ENCODE measurements around the gene DOCK4.

The DOCK4 gene

DNA sequence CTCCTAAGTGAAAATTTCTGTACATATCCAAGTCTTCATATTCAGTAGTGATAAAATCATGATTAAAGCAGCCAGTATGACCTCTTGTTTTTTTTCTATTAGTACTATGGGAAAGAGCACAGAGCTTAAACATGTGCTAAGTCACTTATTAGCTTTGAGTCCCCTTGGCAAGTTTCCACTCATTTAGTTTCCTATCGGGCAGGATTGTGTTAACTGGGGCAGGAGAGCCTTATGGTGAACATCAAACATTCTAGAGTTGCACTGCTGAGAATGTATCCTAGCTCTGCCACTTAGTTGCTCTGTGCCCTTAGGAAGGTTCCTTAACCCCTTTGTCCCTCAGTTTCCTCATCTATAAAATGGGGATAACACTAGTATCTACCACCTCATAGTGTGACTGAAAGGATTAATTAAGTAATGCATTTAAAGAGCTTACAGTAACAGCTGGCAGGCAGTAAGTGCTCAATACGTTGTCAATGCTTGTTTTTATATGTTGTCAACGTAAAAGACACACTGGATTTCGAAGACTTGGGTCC lies 117.6 kb downstream of the DOCK4 start:
- H3K9me3 Mint-ChIP-seq (ENCODE audit: low read depth), result no peaks in the 10 kb centered on the region

DNA sequence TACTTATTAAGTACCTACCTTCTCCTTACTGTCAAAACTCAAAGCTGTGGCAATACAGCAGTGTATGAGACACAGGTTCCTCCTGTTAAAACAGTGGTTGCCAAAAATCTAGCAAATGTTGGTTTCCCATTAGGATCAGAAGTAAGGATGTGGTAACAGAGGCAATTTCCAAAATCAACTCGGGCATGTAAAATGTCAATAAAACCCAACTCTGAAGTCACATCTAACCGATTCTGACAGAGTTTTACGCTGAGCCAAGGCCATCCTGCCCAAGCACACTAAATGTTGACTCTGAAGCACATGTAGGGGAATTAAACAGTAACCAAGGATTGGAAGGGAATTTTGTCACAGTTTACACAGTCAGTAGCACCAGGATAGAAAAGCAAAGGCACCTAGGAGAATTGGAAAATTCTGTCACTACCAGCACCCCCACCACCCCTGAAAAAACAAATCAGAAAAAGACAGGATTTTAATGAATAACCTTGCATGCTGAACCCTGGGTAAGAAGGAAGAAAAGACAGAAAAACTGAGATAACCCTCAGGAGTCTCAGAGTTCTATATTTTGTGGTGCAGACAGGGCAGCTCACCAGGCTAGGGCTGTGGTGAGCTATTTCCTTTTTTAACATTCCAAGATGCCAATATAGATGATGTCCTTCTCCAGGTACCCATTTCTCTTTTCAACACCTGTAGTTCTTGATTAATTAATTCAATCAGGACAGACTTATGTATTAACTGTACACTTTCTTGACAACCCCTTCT lies 119.5 kb downstream of the DOCK4 start:
- Mint-ChIP-seq H3K27ac (no peak overlapping the region), H3K4me1 (ENCODE audit: low read depth) (no peaks in the 10 kb centered on the region), H3K4me3 (no peak overlapping the region), H3K27me3 (peaks cover 3% of the 10 kb centered on the region), H3K36me3 (no peaks in the 10 kb centered on the region), H3K9me3 (ENCODE audit: low read depth) (no peaks in the 10 kb centered on the region)

More for the DNA sequence above, 117.6 kb downstream of the DOCK4 start:
- H3K27ac Mint-ChIP-seq, result no peak overlapping the region
- H3K4me1 Mint-ChIP-seq (ENCODE audit: low read depth), result no peaks in the 10 kb centered on the region
- peaks cover 3% of the 10 kb centered on the region for H3K27me3 Mint-ChIP-seq
- no peaks in the 10 kb centered on the region for H3K36me3 Mint-ChIP-seq
- no peak overlapping the region for H3K4me3 Mint-ChIP-seq

DNA sequence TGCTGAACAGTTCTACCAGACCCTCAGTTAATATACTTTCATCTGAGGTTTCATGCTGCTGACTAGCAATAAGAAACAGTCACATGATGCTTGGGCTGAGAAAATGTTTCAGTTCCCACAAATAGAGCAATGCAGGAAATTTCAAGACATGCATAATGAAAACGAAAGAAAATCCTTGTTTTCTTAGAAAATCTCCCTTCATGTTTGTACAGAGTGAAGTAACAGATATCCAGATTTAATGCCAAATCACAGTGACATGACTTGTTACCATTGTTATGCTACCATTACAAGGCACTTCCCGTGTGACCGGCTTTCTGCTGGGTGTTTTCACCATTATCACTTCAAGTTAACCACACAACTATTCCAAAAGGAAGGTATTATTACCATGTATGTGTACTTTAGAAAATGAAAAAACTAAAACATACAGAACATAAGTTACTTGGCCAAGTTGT lies 121.7 kb downstream of the DOCK4 start:
- Mint-ChIP-seq H3K27me3 (peaks cover 7% of the 10 kb centered on the region), H3K36me3 (no peaks in the 10 kb centered on the region), H3K4me3 (no peak overlapping the region), H3K27ac (no peak overlapping the region), H3K4me1 (ENCODE audit: low read depth) (peaks cover 8% of the 10 kb centered on the region), H3K9me3 (ENCODE audit: low read depth) (no peaks in the 10 kb centered on the region)

DNA sequence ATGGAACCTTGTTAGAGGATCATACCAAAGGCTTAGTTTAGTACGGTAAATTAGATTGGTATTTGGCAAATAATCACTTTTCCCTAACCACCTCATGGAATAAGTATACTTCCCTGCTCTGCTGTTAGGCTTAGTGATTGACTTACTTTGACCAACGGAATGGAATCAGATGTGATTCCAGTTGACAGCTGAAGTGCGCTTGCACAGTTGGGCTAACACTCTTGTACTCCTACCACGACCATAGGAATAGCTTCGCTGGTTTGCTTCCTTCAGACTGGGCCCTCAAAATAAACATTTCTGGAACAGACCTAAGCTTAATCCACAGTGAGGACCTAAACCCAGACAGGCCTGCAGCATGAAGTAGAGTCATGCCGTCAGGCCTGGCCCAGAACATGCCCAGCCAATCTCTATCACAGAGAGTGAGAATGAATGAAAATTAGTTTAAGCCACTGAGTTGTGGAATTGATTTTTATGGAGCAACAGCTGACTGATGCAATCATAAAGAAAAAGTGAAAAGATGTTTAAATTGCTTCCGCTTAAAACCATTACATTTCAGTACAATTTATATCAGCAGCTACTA lies 122.3 kb downstream of the DOCK4 start:
- Mint-ChIP-seq H3K27me3 (peaks cover 7% of the 10 kb centered on the region), H3K9me3 (ENCODE audit: low read depth) (no peaks in the 10 kb centered on the region), H3K27ac (no peak overlapping the region), H3K4me1 (ENCODE audit: low read depth) (peaks cover 8% of the 10 kb centered on the region), H3K4me3 (no peak overlapping the region), H3K36me3 (no peaks in the 10 kb centered on the region)

DNA sequence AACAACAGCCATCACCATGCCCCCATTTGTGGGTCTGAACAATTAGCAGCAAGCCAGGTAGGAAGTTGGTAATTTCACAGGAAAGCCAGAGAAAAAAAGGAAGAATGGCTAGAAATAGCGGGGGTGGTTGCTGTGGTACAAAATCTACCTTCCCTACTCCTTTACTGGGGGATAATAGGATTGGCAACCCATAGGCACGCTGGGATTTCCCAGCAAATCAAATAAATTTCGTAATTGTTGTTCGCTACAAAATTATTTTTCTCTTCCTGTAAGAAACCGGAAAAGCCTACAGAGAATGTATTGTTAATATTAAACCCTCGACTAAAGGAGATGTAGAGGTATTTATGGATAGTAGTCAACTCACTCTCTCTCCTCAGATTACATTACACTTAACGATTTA lies 123.9 kb downstream of the DOCK4 start:
- peaks cover 8% of the 10 kb centered on the region for H3K4me1 Mint-ChIP-seq (ENCODE audit: low read depth)
- H3K27ac Mint-ChIP-seq, result no peak overlapping the region
- H3K27me3 Mint-ChIP-seq, result peaks cover 7% of the 10 kb centered on the region
- no peak overlapping the region for H3K4me3 Mint-ChIP-seq
- H3K36me3 Mint-ChIP-seq, result no peaks in the 10 kb centered on the region
- H3K9me3 Mint-ChIP-seq (ENCODE audit: low read depth), result no peaks in the 10 kb centered on the region

DNA sequence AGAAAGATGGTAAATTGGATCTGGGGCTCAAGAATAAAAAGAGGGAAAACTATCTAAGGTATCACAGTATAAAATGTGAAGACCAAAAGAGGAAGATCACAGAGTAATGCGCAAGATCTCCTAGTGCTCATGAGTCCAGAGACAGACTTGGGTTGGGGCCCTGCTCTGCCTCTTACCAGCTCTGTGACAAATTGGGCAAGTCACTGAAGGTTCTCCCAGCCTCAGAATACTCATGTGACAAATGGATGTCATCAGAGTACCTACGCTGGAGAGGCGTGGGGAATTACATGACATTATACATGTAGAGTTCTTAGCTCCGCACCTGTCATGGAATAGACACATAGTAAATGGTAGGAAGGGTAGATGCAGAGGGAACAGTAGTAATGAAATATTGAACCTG lies 124.4 kb downstream of the DOCK4 start:
- Mint-ChIP-seq H3K36me3 (no peaks in the 10 kb centered on the region), H3K27me3 (peaks cover 7% of the 10 kb centered on the region), H3K27ac (no peak overlapping the region), H3K4me3 (no peak overlapping the region), H3K4me1 (ENCODE audit: low read depth) (peaks cover 8% of the 10 kb centered on the region), H3K9me3 (ENCODE audit: low read depth) (no peaks in the 10 kb centered on the region)

DNA sequence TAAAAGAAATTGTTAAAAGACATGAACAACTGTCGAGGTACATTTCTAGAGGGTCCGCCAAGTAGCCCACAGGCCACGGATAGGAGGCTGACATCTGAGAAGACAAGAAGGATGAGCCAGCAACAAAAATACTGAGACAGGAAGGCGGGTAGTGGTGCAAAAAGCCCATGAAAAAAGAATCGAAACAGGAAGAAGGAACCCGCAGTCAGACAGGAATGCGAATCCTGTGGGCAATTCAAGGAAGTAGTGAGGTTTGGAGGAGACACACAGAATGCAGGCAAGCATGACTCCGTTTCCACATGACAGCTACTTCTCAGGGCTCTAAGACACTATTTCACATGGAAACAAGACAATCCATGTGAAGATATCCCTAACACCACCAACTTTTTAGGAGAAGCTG lies 125.2 kb downstream of the DOCK4 start:
- no peaks in the 10 kb centered on the region for H3K36me3 Mint-ChIP-seq
- no peak overlapping the region for H3K27ac Mint-ChIP-seq
- H3K9me3 Mint-ChIP-seq (ENCODE audit: low read depth), result no peaks in the 10 kb centered on the region
- peaks cover 7% of the 10 kb centered on the region for H3K27me3 Mint-ChIP-seq
- peaks cover 8% of the 10 kb centered on the region for H3K4me1 Mint-ChIP-seq (ENCODE audit: low read depth)
- no peak overlapping the region for H3K4me3 Mint-ChIP-seq

DNA sequence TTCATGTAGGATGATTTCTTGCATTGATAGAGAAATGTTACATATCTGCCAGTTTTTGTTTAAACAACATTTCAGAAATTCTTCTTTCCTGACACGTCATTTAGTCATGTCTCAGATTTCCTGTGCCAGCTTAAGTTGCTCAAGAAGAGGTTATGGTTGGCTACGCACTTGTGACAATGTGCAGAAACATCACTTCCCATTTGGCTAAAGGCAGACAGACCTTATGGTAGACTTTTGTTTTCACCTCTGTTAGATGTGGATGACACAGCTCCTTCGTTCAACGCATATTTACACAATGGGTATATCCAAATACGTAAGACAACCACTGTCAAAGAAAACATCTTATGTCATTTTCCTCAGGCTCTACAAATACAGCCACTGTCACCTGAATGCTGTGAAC lies 125.8 kb downstream of the DOCK4 start:
- peaks cover 7% of the 10 kb centered on the region for H3K27me3 Mint-ChIP-seq
- H3K27ac Mint-ChIP-seq, result no peak overlapping the region

DNA sequence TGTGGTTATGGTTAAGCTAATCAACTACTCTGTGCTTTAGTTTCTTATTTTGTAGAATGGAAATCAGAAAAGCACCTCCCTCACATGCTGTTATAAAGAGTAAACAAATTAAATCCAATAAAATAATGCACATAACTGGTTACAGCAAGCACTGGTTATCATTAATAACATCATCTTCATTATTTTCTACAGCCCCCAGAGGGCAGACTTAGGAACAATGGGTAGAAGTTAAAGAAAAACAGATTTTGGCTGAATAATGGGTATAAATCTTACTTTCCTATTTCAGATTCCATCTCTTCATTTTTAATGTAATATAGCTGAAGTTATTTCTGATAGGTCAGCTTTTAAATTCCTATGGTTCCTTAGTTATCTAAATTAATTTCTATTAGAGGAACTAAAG lies 126.5 kb downstream of the DOCK4 start:
- peaks cover 8% of the 10 kb centered on the region for H3K4me1 Mint-ChIP-seq (ENCODE audit: low read depth)
- H3K27ac Mint-ChIP-seq, result no peak overlapping the region
- peaks cover 10% of the 10 kb centered on the region for H3K27me3 Mint-ChIP-seq
- H3K9me3 Mint-ChIP-seq (ENCODE audit: low read depth), result no peaks in the 10 kb centered on the region
- H3K4me3 Mint-ChIP-seq, result no peak overlapping the region
- H3K36me3 Mint-ChIP-seq, result no peaks in the 10 kb centered on the region

More for the DNA sequence above, 125.8 kb downstream of the DOCK4 start:
- Mint-ChIP-seq H3K4me1 (ENCODE audit: low read depth) (peaks cover 8% of the 10 kb centered on the region), H3K9me3 (ENCODE audit: low read depth) (no peaks in the 10 kb centered on the region), H3K4me3 (no peak overlapping the region), H3K36me3 (no peaks in the 10 kb centered on the region)

DNA sequence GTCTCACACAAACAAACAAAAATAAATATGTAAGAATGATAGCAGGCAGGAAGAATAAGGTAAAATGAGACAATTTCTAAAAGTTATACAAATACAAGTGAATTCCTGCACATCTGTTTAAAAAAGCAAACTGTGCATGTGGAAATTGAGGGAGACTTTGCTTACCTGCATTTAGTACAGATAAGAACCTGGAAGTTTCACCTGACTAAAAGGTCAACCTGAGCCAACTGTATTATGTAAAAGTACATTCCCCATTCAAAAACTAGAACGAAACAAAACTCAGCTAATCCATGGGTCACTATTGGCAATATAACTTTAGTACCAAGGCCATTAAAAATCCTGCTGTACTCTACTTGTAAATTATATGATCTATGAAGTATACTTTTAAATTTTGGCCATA lies 127.1 kb downstream of the DOCK4 start:
- H3K4me1 Mint-ChIP-seq (ENCODE audit: low read depth), result peaks cover 8% of the 10 kb centered on the region
- H3K27ac Mint-ChIP-seq, result no peak overlapping the region
- peaks cover 13% of the 10 kb centered on the region for H3K27me3 Mint-ChIP-seq
- no peaks in the 10 kb centered on the region for H3K9me3 Mint-ChIP-seq (ENCODE audit: low read depth)
- H3K36me3 Mint-ChIP-seq, result no peaks in the 10 kb centered on the region
- no peak overlapping the region for H3K4me3 Mint-ChIP-seq

DNA sequence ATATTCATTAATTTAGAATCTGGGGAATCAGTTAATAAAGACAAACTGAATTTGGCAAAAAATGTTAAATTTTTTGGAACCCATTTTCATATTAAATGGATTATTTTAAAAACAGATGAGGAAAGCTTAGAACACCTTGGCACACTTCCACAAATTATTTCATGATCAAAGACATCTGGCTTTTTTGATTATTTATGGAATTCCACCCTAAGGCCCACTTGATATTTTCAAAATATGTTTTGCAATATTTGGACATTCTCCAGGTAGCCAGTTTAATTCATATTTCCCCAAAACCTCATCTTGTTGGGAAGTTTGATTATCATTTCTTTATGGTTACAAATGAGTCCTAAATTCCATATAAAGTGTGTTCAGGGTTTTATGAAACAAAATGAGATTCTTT lies 129.9 kb downstream of the DOCK4 start:
- Mint-ChIP-seq H3K36me3 (no peaks in the 10 kb centered on the region), H3K4me3 (no peak overlapping the region), H3K4me1 (ENCODE audit: low read depth) (peaks cover 8% of the 10 kb centered on the region), H3K9me3 (ENCODE audit: low read depth) (no peaks in the 10 kb centered on the region), H3K27ac (no peak overlapping the region), H3K27me3 (peaks cover 15% of the 10 kb centered on the region)

DNA sequence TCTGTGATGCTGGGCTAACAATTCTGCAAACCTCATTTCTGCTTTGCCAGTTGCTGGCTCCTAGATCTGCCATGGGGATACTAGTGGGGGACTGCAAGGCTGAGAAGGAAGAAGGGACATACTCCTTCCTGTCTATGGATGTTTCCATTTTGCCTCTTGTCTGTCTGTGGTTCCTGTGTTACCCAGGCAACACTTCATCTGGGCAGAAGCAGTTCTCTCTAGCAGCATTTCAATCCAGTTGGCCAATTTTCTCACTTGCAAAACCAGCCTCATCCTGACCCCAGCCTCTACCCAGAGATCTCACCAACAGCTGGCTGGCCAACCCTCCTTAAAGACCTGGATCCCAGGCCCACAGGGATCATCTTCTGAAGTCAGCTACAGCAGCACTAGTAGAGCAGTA lies 131.7 kb downstream of the DOCK4 start:
- Mint-ChIP-seq H3K4me1 (ENCODE audit: low read depth) (no peaks in the 10 kb centered on the region), H3K4me3 (no peak overlapping the region), H3K27ac (no peak overlapping the region), H3K27me3 (peaks cover 16% of the 10 kb centered on the region), H3K9me3 (ENCODE audit: low read depth) (no peaks in the 10 kb centered on the region), H3K36me3 (no peaks in the 10 kb centered on the region)

DNA sequence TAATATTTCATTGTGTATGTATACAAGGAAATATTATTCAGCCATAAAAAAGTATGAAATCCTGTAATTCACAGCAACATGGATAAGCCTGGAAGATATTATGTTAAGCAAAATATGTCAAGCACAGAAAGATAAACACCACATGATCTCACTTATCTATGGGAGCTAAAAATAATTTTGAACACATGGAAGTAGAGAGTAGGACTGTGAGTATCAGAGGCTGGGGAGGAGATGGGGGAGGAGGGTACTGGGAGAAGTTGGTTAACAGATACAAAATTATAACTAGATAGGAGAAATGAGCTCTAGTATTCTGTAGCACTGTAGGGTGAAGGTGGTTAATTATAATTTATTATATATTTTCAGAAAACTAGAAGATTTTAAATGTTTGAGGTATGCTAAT lies 132.7 kb downstream of the DOCK4 start:
- no peaks in the 10 kb centered on the region for H3K9me3 Mint-ChIP-seq (ENCODE audit: low read depth)
- H3K27ac Mint-ChIP-seq, result no peak overlapping the region
- no peak overlapping the region for H3K4me3 Mint-ChIP-seq
- H3K36me3 Mint-ChIP-seq, result no peaks in the 10 kb centered on the region
- no peaks in the 10 kb centered on the region for H3K4me1 Mint-ChIP-seq (ENCODE audit: low read depth)
- H3K27me3 Mint-ChIP-seq, result peaks cover 17% of the 10 kb centered on the region

DNA sequence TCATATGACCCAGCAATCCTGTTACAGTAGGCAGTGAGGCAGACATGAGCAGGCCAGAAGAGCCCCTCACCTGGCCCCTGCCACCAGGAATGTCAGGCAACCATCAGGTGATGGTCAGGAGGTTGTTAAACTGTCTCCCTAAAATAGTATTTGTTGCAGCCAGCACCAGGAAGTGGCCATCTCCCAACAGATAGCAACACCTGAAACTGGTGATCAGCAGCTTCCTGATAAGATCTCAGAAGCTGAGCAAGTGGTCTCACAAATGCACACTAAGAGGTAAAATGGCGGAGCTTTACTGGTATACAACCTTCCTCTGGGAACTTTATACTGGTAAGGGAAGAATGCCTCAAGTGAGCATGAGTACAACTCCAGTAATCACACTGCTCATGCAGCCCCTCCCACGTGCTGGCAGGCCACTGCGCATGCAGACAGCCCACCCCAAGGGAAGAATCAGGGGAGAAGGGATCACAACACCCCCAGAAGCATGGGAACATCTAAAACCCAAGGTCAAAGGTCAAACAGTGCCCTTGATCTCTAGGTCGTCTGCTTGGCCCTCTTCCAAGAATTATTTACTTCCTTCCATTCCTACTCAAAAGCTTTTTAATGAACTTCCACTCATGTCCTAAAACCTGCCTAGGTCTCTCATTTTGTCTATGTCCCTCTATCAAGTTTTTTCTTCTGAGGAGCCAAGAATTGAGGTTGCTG lies 133.5 kb downstream of the DOCK4 start:
- H3K36me3 Mint-ChIP-seq, result no peaks in the 10 kb centered on the region
- H3K4me1 Mint-ChIP-seq (ENCODE audit: low read depth), result no peaks in the 10 kb centered on the region
- peaks cover 17% of the 10 kb centered on the region for H3K27me3 Mint-ChIP-seq
- no peak overlapping the region for H3K4me3 Mint-ChIP-seq
- H3K9me3 Mint-ChIP-seq (ENCODE audit: low read depth), result no peaks in the 10 kb centered on the region
- no peak overlapping the region for H3K27ac Mint-ChIP-seq

DNA sequence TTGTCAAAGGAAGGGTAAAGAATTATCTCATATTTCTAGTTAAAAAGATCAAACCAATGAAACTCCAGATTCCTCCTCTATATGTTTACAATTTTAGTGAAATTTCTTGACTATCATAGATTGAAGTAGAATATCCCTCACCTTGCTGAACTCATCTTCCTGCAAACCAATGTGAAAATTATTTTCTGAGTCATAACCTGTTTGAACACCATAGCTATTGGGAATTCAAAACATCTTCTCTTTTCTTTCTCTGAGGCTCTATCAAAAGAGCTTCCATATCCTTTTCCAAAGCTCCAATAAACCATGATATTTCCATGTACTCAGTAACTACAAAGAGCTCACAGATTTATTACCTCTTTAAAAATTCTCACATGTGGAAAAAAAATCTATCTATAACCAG lies 134.3 kb downstream of the DOCK4 start:
- Mint-ChIP-seq H3K4me1 (ENCODE audit: low read depth) (no peaks in the 10 kb centered on the region), H3K9me3 (ENCODE audit: low read depth) (no peaks in the 10 kb centered on the region), H3K27me3 (peaks cover 17% of the 10 kb centered on the region), H3K27ac (no peak overlapping the region), H3K36me3 (no peaks in the 10 kb centered on the region), H3K4me3 (no peak overlapping the region)
